CD4-positive, alpha-beta T cell treated with Interleukin-6 at 100 ng/mL for 8 hours (primary cell): ENCODE measurements around the gene GPR162.

Source experiments
- DNase-seq: peaks from one replicate; pipeline ENCODE4 v3.0.0-alpha.2; 2020; ENCODE audit warnings: mixed read lengths, low spot score

The GPR162 gene

DNA sequence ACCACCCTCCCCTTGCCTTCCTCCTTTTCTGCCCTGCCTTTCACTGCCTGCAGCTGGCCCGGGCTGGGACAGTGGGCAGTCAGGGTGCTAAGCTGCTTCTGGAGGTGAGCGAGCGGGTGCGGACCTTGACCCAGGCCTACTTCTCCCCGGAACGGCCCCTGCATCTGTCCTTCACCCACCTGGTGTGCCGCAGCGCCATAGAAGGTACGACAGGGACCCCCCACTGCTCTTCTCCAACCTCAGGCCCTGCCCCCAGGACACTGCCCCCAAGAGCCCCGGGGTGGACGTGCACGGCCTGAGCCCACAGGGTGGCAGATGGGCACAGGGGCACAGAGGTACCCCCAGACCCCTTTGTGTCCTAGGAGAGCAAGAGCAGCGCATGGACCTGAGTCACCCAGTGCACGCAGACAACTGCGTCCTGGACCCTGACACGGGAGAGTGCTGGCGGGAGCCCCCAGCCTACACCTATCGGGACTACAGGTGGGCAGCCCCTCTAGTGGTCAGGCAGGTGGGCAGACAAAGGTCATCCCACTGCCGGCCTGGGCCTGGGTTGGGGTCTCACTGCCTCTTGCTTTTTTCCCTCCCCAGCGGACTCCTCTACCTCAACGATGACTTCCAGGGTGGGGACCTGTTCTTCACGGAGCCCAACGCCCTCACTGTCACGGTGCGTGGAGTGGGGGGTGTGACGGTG, 15.9 kb downstream of the GPR162 start:
- DNase-seq = no peak

GRCh38 chr12:6838854-6839253, 17.2 kb downstream of the GPR162 start:
- DNase-seq = no peak

DNA sequence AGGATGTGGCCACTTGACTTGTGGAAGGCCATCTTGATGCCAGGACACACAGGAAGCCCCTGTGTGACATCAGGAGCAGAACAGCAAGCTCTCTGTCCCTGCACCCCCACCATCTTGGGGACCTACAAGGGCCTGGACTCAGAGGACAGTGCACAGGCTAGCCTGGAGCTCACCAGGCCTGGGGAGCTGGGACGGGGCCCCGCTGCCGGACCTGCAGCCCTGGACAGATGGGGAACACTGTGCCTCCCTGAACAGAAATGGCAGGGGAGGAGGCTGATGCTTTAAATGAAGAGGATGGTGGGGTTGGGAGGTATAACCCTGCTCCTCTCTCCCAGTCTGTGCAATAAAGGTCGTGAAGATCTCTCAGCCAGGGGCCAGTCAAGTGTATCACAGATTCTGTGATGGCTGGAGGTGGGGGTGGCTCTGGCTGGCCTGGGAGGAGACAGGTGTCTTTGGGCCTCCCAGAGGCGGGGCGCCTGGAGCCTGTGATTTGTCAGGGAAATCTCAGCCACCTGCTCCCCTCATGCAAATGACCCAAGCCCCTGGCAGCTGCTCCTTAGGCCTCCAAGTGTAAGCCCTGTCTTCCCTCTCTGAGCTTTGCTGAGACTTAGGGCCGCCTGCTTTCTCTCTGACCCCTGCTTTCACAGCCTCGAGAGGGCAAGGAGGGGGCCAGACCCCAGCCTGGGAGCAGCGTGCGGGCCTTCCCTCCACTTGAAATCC, 18.0 kb downstream of the GPR162 start:
- DNase-seq = no peak

- no peak for DNase-seq
Observed at GRCh38 chr12:6840330-6840729, 18.7 kb downstream of the GPR162 start.

GRCh38 chr12:6840761-6841515, 19.3 kb downstream of the GPR162 start, which contains the start of gene GNB3:
Gene GNB3, plus strand, starts transcription at chr12:6840925. Its CDS starts 363 bp downstream, at chr12:6841288.
- DNase-seq = no peak

GRCh38 chr12:6842075-6842474, 20.5 kb downstream of the GPR162 start:
- DNase-seq = no peak

DNA sequence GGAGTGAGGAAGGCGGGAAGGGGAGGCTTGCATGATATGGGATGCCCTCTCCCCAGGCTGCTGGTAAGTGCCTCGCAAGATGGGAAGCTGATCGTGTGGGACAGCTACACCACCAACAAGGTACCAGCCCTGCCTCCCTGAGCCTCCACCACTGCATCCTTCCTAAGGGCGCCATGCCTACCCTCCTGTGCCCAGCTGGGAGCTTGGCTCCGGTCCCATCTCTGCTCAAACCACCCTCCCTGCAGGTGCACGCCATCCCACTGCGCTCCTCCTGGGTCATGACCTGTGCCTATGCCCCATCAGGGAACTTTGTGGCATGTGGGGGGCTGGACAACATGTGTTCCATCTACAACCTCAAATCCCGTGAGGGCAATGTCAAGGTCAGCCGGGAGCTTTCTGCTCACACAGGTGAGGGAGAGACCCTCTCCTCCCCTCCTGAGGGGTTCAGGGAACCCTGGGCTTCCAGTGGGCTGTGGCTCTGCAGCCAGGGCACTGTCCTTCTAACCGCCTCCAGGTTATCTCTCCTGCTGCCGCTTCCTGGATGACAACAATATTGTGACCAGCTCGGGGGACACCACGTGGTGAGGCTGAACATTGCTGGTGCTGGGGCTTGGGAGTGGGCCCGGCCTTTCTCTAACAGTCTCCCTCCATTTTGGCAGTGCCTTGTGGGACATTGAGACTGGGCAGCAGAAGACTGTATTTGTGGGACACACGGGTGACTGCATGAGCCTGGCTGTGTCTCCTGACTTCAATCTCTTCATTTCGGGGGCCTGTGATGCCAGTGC, 21.7 kb downstream of the GPR162 start:
- no peak for DNase-seq

GRCh38 chr12:6845395-6845794, 23.8 kb downstream of the GPR162 start:
- DNase-seq = no peak

- DNase-seq = no peak
Observed at GRCh38 chr12:6846316-6846869, 24.8 kb downstream of the GPR162 start.

DNA sequence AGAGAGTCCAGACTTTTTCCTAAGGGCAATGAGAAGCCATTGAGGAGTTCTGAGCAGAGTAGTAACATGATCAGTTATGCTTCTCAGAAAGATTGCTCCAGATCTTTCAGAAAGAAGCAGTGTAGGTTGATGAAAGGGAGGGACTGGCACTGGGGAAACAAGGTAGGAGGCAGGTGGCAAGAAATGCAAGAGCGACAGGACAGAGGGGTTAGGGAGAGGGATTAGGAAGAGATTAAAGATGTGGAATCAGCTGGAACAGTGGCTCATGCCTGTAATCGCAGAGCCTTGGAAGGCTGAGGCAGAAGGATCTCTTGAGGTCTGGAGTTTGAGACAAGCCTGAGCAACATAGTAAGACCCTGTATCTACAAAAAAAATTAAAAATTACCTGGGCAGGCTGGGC, 26.1 kb downstream of the GPR162 start:
- no peak for DNase-seq

DNA sequence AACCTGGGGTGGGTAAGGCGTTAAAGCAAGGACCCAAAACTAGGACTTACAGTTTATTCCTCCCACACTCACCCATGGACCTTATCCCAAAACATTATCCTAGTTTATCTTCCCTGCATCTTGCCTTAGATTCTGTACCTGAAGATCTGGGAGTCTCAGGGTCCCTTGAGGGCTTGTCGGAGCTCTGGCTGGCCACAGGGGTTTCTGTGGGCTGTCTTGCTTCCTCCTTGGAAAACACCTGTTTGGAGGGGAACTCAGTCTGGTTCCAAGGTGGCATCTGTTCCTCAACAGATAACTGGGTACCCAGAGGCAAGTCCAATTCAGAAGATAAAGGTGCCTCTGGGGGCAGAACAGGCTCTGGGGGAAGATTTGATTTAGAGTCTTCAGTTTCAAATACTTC, 27.8 kb downstream of the GPR162 start:
- DNase-seq = no peak

DNA sequence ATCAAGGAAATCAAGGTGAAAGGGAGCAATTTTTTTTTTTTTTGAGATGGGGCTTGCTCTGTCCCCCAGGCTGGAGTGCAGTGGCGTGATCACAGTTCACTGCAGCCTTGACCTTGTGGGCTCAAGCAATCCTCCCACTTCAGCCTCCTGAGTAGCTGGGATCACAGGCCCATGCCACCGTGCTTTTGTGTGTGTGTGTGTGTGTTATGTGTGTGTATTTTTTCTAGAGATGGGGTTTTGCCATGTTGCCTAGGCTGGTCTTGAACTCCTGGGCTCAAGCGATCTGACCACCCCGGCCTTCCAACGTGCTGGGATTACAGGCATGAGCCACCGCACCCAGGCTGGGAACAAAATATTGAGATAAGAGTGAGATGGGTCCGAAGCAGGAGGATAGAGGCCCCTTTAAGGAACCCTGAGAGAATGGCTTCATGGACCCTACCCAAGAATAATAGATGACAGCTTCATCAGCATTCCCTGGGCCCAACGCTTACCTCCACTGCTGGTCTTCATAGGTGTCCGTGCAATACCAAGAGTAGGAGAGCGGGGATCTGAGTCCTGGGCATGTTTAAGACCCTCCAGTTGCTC, 28.4 kb downstream of the GPR162 start:
- DNase-seq = no peak

GRCh38 chr12:6850796-6851152, 29.2 kb downstream of the GPR162 start:
- no peak for DNase-seq

DNA sequence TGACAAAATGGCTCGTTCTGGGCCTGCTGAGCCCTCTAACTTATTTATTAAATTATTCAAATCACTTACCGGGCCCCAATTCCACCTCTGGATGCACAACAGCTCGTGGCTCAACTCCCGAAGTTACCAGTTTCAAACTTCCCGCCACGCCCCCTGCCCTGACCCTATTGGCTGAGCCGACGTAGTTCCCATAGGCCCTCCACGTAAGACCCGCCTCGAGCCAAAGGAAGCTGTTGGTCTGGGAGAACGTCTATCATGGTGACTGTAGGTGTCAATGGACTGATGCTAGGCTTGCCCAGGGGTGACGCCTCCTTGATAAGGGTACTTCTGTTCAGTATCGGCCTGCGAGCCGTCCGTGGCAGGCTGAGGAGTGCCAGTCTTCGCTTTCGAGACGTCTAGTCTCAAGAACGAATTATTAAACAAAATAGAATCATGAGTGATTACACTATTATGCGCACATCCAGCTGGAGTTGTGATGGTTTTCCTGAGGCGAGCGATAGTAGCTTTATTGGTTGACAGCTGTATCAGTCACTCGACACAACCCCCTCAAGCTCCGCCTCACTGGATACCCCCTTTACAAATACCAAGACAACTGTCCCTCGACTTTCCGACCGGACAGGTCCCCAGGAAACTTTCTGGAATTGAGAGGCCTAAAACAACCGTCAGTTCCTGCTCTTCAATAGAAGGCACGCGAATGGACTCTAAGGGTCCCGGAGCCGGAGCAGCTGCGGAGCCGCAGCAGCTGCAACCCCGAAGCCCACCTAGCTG, 29.7 kb downstream of the GPR162 start, which contains the start of gene CDCA3:
Gene CDCA3, minus strand, starts transcription at position 134 of the 768 bp plus-strand sequence. CDS start 334 bp downstream, outside the sequence.
- peak; percentile 95 for DNase-seq

DNA sequence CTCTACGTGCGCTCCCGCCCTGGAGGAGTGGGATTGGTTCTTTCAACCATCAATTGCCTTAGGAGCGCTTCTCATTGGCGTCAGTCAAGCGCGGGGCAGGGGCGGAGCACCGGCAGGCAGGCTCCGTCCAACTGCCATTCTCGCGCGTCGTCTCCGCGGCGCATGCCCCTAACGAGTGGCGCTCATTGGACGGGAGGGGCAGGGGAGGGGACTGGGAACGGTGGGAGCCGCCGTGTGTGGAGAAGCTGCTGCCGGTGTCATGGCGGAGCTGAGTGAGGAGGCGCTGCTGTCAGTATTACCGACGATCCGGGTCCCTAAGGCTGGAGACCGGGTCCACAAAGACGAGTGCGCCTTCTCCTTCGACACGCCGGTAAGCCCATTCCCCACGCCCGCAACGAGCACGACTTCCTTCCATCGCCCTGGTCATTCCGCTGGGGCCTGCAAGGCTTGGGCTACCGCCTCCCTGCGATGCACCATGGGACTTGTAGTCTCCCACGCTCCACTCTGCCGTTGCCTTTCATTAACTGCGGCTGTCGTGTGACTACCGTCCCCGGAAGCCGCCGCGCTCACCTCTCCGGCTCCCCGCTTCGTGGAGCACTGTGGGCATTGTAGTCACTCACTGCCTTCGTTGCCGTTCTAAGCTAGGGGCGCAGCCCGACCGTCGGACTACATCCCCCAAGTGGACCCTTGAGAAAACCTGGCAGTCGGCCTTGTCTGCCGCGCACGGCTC, 30.5 kb downstream of the GPR162 start, which contains the start of gene USP5:
Gene USP5, plus strand, starts transcription at position 230 of the 730 bp plus-strand sequence. Its CDS starts 30 bp downstream, at position 260.
- peak; percentile 99 for DNase-seq

DNA sequence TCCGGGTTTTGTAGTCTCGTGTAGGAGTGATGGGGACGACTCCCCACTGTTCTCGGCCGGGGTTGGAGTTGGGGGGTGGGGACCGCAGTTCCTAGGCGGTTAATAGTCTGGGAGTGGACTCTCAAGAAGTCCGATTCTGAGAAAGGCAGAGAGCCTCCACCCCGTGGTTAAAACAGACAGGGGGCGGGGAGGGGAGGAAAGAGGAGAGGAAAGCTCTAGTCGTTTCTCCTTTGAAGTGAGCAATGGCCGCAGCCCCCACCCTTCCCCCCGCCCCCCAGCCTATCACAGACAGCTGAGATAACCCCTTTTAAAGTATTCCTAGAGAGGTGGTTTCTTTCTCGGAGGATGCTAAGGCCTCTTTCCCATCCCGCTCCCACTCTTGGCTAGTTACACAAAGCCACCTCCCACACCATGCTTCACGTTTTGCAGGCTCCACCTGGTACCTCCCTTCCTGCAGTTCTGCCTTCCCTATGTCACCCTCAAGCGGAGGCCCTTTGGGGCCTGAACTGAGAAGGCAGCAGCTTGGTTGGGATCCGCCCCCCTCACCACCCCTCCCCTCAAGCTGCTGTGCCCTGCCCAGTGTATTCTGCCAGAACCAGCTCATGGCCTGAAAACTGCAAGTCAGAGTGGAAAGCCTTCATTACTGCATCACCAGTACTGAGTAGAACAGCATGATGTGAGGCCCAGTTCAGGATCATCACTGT, 31.2 kb downstream of the GPR162 start:
- DNase-seq = peak; percentile 62

DNA sequence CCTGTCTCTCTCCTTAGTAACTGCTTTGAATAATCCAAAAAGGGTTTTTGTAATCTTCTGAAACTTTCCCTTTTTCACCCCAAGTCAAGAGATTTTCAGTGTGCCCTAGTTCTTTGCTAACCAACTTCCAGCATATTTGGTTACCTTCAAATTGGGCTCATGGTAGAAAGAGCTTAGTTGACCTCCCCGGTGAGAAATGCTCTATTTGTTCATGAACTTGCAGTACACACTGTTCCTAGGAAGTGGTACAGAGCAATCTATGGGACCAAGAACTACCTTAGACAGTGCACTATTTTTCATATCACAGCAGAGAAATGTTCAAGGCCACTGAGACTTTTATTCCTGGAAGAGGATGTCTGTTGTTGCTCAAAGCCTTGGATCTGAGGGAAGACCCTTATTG, 32.0 kb downstream of the GPR162 start:
- DNase-seq = no peak

GRCh38 chr12:6854036-6854435, 32.4 kb downstream of the GPR162 start:
- DNase-seq = no peak

DNA sequence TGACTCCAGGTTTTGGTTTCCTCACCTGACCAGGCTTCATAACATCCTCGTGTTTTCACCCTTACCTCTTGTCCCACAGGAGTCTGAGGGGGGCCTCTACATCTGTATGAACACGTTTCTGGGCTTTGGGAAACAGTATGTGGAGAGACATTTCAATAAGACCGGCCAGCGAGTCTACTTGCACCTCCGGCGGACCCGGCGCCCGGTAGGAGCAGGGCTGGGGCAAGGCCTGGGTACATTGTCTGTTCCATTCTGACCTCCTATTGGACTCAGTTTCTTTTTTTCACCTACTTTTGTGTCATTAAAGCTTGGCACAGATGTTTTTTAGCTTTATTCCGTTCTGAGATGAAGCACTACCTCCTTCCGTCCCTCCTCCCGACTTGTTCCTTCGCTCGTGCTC, 33.7 kb downstream of the GPR162 start:
- no peak for DNase-seq
